ENCODE results near the gene STK32B.

The STK32B gene

DNA sequence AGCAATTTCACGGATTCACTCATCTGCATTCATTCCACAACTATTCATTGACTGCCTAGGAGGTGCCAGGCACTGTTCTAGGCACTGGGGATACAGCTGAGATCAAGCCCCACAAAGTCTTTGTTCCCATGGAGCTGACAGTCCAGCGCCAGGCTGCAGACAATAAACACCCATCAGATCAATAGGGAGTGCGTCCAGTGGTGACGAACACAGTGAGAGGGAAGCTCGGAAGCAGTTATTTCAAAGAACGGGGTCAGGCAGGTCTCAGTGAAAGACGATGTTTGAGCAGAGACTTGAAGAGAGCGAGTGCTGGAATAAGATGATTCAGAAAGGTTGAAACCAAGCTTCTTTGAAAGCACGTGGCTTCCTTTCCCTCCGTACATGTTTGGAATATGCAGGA, 489.9 kb downstream of the STK32B start:
- H3K27ac ChIP-seq (ENCODE audit: insufficient read depth, low read depth, low read length, poor library complexity, severe bottlenecking) = no peak overlapping the region
- no peaks in the 10 kb centered on the region for H3K4me1 ChIP-seq (ENCODE audit: control insufficient read depth, insufficient read depth, low read length)
- H3K27me3 ChIP-seq (ENCODE audit: control insufficient read depth, insufficient read depth, low read length, poor library complexity, severe bottlenecking) = no peaks in the 10 kb centered on the region
- no peaks in the 10 kb centered on the region for H3K9me3 ChIP-seq (ENCODE audit: control insufficient read depth, low read length)
- no peaks in the 10 kb centered on the region for H3K36me3 ChIP-seq (ENCODE audit: control insufficient read depth, insufficient read depth, low read length)
- WGBS, 2 experiments = 88 to 89% methylated on average over 10 of the region's 10 CpGs
- H3K4me3 ChIP-seq (ENCODE audit: insufficient read depth, low read depth, low read length) = no peak overlapping the region

DNA sequence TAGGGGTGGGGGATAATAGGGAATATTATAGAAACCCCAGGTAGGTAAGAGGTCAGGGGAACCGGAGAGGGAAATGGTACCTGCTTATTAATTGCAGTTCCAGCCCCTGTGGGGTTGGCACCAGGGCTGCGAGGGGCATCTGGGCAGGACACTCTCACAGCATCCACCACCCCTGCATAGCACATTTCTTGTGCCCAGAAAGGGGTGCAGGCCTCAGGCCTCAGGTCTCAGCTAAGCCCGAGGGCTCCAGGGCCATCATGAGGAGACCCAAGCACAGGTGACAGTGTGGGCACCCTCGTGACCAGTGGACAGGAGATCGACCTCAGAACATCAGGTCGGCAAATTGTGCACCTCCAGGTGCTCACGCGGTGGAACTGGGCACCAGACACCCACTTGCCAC, 492.4 kb downstream of the STK32B start:
- H3K36me3 ChIP-seq (ENCODE audit: control insufficient read depth, insufficient read depth, low read length) = no peaks in the 10 kb centered on the region
- H3K4me3 ChIP-seq (ENCODE audit: insufficient read depth, low read depth, low read length) = no peak overlapping the region
- no peaks in the 10 kb centered on the region for H3K27me3 ChIP-seq (ENCODE audit: control insufficient read depth, insufficient read depth, low read length, poor library complexity, severe bottlenecking)
- no peak overlapping the region for H3K27ac ChIP-seq (ENCODE audit: insufficient read depth, low read depth, low read length, poor library complexity, severe bottlenecking)
- H3K9me3 ChIP-seq (ENCODE audit: control insufficient read depth, low read length) = no peaks in the 10 kb centered on the region
- no peaks in the 10 kb centered on the region for H3K4me1 ChIP-seq (ENCODE audit: control insufficient read depth, insufficient read depth, low read length)
- 91 to 94% methylated on average over 8 of the region's 8 CpGs for WGBS, 2 experiments

GRCh38 chr4:5544762-5545161, 493.5 kb downstream of the STK32B start:
- H3K4me1 ChIP-seq (ENCODE audit: control insufficient read depth, insufficient read depth, low read length) = no peaks in the 10 kb centered on the region
- no peaks in the 10 kb centered on the region for H3K27me3 ChIP-seq (ENCODE audit: control insufficient read depth, insufficient read depth, low read length, poor library complexity, severe bottlenecking)
- no peak overlapping the region for H3K27ac ChIP-seq (ENCODE audit: insufficient read depth, low read depth, low read length, poor library complexity, severe bottlenecking)
- WGBS, 2 experiments = 86 to 93% methylated on average over 5 of the region's 5 CpGs
- no peak overlapping the region for H3K4me3 ChIP-seq (ENCODE audit: insufficient read depth, low read depth, low read length)
- H3K9me3 ChIP-seq (ENCODE audit: control insufficient read depth, low read length) = no peaks in the 10 kb centered on the region
- H3K36me3 ChIP-seq (ENCODE audit: control insufficient read depth, insufficient read depth, low read length) = no peaks in the 10 kb centered on the region

DNA sequence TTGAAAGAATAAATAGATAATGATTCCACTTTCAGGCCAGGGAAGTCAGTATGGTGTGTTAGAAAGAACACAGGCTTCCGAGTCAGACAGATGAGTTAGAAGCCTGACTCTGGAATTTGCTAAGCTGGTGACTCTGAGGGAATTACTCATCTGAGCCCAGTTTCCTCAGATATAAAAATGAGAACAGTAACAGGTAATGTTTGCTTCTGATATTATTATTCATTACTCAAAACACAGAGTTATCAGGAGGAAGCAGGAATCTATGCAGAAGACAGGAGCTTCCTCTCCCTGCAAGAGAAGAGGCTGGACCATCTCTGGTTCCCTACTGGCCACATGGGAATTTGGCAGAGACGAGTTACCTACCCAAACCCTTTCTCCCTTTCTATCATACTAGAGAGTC, 494.0 kb downstream of the STK32B start:
- 83 to 88% methylated on average over 2 of the region's 2 CpGs for WGBS, 2 experiments
- no peak overlapping the region for H3K4me3 ChIP-seq (ENCODE audit: insufficient read depth, low read depth, low read length)
- H3K27ac ChIP-seq (ENCODE audit: insufficient read depth, low read depth, low read length, poor library complexity, severe bottlenecking) = no peak overlapping the region
- H3K36me3 ChIP-seq (ENCODE audit: control insufficient read depth, insufficient read depth, low read length) = no peaks in the 10 kb centered on the region
- no peaks in the 10 kb centered on the region for H3K4me1 ChIP-seq (ENCODE audit: control insufficient read depth, insufficient read depth, low read length)
- H3K9me3 ChIP-seq (ENCODE audit: control insufficient read depth, low read length) = no peaks in the 10 kb centered on the region
- no peaks in the 10 kb centered on the region for H3K27me3 ChIP-seq (ENCODE audit: control insufficient read depth, insufficient read depth, low read length, poor library complexity, severe bottlenecking)

GRCh38 chr4:5547651-5548249, 496.5 kb downstream of the STK32B start:
- H3K9me3 ChIP-seq (ENCODE audit: control insufficient read depth, low read length) = no peaks in the 10 kb centered on the region
- no peaks in the 10 kb centered on the region for H3K4me1 ChIP-seq (ENCODE audit: control insufficient read depth, insufficient read depth, low read length)
- 95 to 96% methylated on average over 12 of the region's 12 CpGs for WGBS, 2 experiments
- H3K4me3 ChIP-seq (ENCODE audit: insufficient read depth, low read depth, low read length) = no peak overlapping the region
- no peak overlapping the region for H3K27ac ChIP-seq (ENCODE audit: insufficient read depth, low read depth, low read length, poor library complexity, severe bottlenecking)
- no peaks in the 10 kb centered on the region for H3K27me3 ChIP-seq (ENCODE audit: control insufficient read depth, insufficient read depth, low read length, poor library complexity, severe bottlenecking)
- H3K36me3 ChIP-seq (ENCODE audit: control insufficient read depth, insufficient read depth, low read length) = no peaks in the 10 kb centered on the region

Measured in ectodermal cell (in vitro differentiated cells).